Measurements from ENCODE around the gene TMEM255B.

Gene TMEM255B

GRCh38 chr13:113758651-113759524, at the start of gene TMEM255B:
TSS of gene TMEM255B (plus strand) at chr13:113759226. CDS start at chr13:113759270, 44 bp downstream.
- peak; percentile 69 to 70 for DNase-seq

- no peak for DNase-seq
Measured at GRCh38 chr13:113722921-113723320, 36.1 kb upstream of the TMEM255B start.

GRCh38 chr13:113723410-113724015, 35.5 kb upstream of the TMEM255B start:
- DNase-seq: no peak

- no peak for DNase-seq
Measured at GRCh38 chr13:113724016-113724758, 34.8 kb upstream of the TMEM255B start.

- peak; percentile 87 to 91 for DNase-seq
Measured at GRCh38 chr13:113724780-113725315, 34.2 kb upstream of the TMEM255B start.

- DNase-seq: peak; percentile 58 to 73
Measured at GRCh38 chr13:113725329-113726105, 33.5 kb upstream of the TMEM255B start.

- peak in 1 of 2 donors; percentile 49 for DNase-seq
Measured at GRCh38 chr13:113726106-113726821, 32.8 kb upstream of the TMEM255B start.

- no peak for DNase-seq
Measured at GRCh38 chr13:113726961-113727411, 32.0 kb upstream of the TMEM255B start.

GRCh38 chr13:113728571-113729054, 30.4 kb upstream of the TMEM255B start:
- no peak for DNase-seq

GRCh38 chr13:113729187-113730019, 29.6 kb upstream of the TMEM255B start:
- DNase-seq: no peak

- DNase-seq: no peak
Measured at GRCh38 chr13:113730258-113730691, 28.8 kb upstream of the TMEM255B start.

- DNase-seq: no peak
Measured at GRCh38 chr13:113730831-113731191, 28.2 kb upstream of the TMEM255B start.

GRCh38 chr13:113731192-113732175, 27.5 kb upstream of the TMEM255B start:
- DNase-seq: no peak

- no peak for DNase-seq
Measured at GRCh38 chr13:113732176-113732960, 26.7 kb upstream of the TMEM255B start.

GRCh38 chr13:113732961-113733950, 25.8 kb upstream of the TMEM255B start:
- no peak for DNase-seq

- no peak for DNase-seq
Measured at GRCh38 chr13:113734099-113734825, 24.8 kb upstream of the TMEM255B start.

- no peak for DNase-seq
Measured at GRCh38 chr13:113734826-113735125, 24.2 kb upstream of the TMEM255B start.

Measured in CD4-positive, alpha-beta T cell treated with Interleukin-4 for 1 hour (primary cell).